GM12872 (cell line): ENCODE data around the gene TRAPPC12.
A peak's percentile ranks its signal among the peaks of the same experiment; 100 is the strongest.

Experiments
- CTCF ChIP-seq: IDR thresholded peaks from 3 replicates; pipeline ENCODE4 v1.5.1; 2011; ENCODE audit warnings: low read depth, mild to moderate bottlenecking, low read length, moderate library complexity; ENCODE audit not compliant: insufficient read depth

TRAPPC12 gene

GRCh38 chr2:3422161-3422779 lies 42.8 kb downstream of the TRAPPC12 start:
- no peak for TF ChIP-seq CTCF

- peak; percentile 97 for TF ChIP-seq CTCF
These were observed 44.1 kb downstream of the TRAPPC12 start for GRCh38 chr2:3423492-3424170.

GRCh38 chr2:3424171-3424795 lies 44.8 kb downstream of the TRAPPC12 start:
- TF ChIP-seq CTCF = no peak

GRCh38 chr2:3426615-3427014 lies 47.1 kb downstream of the TRAPPC12 start:
- TF ChIP-seq CTCF = no peak

- no peak for TF ChIP-seq CTCF
These were observed 47.8 kb downstream of the TRAPPC12 start for GRCh38 chr2:3427272-3427671.

GRCh38 chr2:3428577-3428976 lies 49.1 kb downstream of the TRAPPC12 start:
- TF ChIP-seq CTCF = no peak

GRCh38 chr2:3429066-3429610 lies 49.6 kb downstream of the TRAPPC12 start:
- no peak for TF ChIP-seq CTCF
